GM21528 (cell line): ENCODE results near the gene VARS2.

Source experiments
- ATAC-seq: cut with Tn5 transposase; IDR thresholded peaks from one replicate; pipeline ENCODE4 v1.9.1; 2021; ENCODE audit warnings: mild to moderate bottlenecking, moderate library complexity; ENCODE audit not compliant: unreplicated experiment, low FRiP score

The VARS2 gene

DNA sequence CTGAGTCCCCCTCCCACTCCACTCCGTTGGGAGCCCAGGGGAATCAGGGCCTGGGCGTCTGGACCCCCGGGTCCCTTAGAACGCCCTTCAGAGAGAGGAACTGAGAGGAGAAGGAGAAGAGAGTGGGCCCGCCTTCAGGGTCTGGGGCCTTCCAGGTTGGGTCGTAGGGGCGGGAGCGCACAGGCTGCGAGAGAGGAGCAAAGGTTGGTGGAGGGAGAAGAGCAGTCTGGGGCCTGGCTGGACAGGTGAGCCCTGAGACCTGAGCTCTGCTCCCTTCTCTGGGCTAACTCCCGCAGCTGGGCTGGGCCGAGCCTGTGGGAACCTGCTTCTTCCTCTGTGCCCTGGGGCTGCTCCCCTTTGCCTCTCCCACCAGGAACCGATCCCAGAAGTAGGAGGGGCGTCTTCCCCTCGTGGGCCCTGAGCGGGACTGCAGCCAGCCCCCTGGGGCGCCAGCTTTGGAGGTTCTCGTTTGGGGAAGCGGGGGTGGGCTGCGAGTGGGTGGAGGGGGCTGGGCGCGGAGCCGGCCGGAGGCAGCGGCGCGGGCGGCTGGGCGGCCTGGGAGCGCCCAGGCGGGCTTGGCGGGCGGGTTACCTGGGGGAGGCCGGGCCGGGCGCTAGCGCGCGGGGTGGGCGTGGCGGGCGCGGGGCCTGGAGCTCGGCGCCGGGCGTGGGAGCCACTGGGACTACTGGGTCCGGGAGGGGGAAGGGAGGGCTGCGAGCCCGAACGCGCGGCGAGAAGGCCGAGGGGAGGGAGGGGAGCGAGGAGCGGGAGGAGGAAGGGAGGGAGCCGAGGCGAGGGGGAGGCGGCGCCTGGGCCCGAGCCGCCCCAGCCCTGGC is 30.1 kb upstream of the VARS2 start, which contains the start of gene DDR1:
TSS of gene DDR1 (plus strand) at position 835 of the 836 bp plus-strand sequence. CDS start 4,211 bp downstream, outside the sequence.
- ATAC-seq, result no peak

- no peak for ATAC-seq
Observed at GRCh38 chr6:30884521-30885480, 29.2 kb upstream of the VARS2 start.

DNA sequence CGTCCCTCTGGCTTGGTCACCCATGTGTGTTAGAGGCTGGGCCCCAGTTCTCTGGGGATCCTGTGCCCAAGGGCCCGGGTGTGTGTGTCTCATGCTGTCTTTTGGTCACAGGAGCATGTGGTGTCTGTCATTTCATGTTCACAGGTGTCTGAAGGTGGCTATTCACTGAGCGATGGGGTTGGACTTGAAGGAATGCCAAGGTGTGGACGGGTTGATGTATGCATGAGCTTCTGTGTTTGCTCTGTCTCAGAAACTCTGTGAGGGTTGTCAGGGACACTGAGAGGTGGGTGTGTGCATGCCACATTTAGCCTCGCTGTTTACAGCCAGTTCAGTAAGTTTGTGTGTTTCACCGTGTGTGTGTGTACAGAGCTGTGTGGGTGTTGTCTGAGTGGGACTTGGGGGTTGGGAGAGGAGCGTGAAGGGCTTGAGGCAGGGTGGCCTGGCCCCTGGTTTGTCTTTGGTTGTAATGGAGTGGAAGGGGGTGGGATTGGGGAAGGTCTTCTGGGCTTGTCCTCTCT is 28.5 kb upstream of the VARS2 start:
- ATAC-seq, result no peak

- no peak for ATAC-seq
Observed at GRCh38 chr6:30885999-30886896, 27.8 kb upstream of the VARS2 start.

DNA sequence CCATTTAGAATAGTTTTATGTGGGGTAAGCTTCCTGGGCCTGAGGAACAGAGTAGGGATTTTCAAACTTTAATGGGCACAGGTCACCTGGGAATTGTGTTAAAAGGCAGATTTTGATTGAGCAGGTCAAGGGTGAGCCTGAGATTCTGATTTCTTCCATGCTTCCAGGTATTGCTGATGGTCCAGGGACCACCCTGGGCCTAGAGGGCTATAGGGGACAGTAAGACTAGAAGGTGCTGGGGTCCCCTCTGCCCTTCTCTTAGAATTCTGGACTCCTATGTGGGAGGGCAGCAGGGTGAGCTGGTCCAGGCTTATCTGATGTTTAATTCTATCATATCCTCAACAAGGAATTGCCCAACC is 27.2 kb upstream of the VARS2 start:
- no peak for ATAC-seq

DNA sequence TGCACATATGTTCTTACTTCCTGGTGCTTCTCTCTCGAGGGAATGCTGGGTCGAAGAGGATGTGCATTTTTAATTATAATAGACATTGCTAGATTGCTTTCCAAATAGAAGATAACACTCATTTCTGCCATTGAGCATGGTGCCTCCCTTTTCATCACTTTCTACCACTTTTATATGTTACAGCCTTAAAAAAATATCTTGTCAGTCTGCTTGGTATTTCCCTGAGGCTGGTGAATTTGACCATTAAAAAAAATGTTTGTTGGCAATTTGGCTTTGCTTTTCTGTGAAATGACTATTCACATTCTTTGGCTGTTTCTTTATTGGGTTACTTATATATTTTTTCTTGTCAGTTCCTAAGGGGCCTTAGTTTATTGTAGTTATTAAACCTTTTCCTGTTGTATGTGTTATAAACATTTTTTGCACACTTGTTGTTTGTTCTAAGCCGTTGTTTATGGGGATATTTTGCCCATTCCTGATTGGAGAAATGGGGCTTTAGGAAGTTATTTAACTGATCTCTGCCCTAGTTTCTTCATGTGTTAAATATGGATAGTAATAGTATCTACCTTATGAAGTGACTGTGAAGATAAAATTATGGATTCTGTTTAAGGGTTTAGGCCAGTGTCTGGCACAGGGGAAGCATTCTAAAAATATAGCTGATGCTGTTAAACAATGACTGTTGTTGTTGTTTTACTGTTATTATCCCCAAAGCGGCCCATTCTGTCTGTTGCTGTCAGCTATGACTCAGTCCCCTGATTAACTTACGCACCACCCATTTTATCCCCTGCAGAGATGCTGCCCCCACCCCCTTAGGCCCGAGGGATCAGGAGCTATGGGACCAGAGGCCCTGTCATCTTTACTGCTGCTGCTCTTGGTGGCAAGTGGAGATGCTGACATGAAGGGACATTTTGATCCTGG is 25.9 kb upstream of the VARS2 start:
- no peak for ATAC-seq

DNA sequence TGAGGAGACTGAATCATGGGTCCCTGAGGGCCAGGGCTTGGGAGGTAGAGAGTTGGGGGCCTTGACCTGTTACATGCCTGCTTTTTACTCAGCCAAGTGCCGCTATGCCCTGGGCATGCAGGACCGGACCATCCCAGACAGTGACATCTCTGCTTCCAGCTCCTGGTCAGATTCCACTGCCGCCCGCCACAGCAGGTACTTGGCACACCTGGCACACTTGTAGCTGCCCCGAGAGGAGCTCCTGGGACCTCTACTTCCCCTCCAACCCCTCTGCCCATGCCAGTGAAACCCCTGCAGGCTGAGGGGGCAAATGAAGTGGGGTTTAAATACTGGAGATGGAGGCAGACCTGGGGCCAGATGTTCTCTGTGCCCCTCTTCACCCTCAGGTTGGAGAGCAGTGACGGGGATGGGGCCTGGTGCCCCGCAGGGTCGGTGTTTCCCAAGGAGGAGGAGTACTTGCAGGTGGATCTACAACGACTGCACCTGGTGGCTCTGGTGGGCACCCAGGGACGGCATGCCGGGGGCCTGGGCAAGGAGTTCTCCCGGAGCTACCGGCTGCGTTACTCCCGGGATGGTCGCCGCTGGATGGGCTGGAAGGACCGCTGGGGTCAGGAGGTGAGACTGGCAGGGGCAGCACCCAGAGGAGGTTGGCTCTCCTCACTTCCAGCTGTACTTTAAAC is 25.1 kb upstream of the VARS2 start:
- ATAC-seq, result no peak

GRCh38 chr6:30889496-30889885 is 24.5 kb upstream of the VARS2 start:
- no peak for ATAC-seq

DNA sequence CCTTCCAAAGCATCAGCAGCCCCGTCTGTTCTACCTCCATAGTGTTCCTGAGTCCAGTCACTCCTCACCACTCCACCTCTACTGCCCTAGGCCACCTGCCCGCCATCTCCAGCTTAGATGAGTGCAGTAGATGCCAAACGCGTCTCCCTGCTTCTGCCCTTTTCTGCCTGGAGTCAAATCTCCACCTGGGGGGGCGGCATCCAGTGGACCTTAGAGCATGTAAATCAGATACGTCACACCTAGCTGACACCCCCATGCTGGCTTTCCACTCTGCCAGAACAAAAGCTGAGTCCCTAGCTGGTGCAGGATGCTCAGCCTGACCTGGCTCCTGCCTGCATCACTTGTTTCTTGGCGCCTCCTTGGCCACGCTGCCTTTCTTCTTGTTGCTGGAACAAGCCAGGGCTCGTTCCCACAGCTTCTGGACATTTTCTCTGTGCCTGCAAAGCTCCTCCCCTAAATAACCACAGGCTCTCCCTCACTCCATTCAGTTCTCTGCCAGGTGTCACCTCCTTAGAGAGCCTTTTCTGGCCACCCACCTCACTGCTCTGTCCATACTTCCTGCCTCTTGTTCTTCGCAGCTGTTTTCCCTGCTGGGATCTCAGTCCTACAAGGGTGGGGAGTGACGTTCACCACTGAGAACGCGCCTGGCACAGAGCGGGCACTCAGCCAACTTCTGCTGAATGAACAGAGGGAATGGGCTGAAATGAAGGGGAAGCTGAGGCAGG is 24.0 kb upstream of the VARS2 start:
- ATAC-seq, result no peak

GRCh38 chr6:30890646-30891449 is 23.2 kb upstream of the VARS2 start:
- ATAC-seq, result no peak

- ATAC-seq, result no peak
Observed at GRCh38 chr6:30891450-30891723, 22.7 kb upstream of the VARS2 start.

DNA sequence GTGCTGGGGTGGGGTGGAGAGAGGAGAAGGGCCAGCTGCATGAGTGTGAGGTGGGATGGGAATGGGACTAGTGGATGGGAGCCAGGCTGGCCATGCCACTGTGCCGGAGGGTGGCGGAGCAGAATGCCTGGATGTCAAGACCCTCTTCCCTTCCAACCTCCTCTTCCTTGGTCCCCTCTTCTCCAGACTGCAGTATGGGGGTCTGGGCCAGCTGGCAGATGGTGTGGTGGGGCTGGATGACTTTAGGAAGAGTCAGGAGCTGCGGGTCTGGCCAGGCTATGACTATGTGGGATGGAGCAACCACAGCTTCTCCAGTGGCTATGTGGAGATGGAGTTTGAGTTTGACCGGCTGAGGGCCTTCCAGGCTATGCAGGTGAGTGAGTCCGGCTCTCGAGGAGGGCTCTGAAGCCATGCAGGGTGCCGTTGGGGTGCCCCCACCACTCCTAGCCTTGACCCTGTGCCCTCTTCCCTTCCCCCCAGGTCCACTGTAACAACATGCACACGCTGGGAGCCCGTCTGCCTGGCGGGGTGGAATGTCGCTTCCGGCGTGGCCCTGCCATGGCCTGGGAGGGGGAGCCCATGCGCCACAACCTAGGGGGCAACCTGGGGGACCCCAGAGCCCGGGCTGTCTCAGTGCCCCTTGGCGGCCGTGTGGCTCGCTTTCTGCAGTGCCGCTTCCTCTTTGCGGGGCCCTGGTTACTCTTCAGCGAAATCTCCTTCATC is 22.1 kb upstream of the VARS2 start:
- no peak for ATAC-seq

DNA sequence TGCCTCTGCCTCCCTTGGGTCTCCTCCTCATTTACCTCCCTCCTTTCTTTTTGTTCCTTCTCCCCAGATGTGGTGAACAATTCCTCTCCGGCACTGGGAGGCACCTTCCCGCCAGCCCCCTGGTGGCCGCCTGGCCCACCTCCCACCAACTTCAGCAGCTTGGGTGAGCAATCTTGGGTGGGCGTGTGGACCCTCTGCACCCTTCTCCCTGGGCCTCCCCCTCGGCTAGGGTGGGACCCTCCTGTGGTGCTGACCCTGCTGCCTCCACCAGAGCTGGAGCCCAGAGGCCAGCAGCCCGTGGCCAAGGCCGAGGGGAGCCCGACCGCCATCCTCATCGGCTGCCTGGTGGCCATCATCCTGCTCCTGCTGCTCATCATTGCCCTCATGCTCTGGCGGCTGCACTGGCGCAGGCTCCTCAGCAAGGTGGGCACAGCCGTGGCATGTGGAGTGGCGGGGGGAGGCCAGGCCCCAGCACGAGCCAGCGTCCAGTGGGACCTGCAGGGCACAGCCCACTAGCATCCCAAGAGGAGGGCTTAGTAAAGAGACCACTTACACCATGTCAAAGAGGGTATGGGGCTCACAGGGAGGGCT is 20.9 kb upstream of the VARS2 start:
- no peak for ATAC-seq

DNA sequence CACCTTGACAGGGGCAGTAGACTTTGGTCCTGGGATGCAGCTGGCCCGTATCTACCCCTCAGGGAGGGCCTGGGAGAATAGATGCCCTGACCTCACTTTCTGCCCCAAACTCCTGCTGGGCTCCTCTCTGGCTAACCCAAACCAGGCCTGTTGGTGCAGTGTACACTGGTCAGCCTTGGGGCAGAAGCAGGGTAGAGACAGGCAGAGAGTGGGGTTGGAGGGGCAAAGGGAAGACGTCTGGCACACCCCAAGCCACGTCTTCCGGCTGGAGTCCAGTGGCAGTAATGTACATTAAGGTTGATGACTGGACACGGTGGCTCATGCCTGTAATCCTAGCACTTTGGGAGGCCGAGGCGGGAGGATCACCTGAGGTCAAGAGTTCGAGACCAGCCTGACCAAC is 20.4 kb upstream of the VARS2 start:
- no peak for ATAC-seq

DNA sequence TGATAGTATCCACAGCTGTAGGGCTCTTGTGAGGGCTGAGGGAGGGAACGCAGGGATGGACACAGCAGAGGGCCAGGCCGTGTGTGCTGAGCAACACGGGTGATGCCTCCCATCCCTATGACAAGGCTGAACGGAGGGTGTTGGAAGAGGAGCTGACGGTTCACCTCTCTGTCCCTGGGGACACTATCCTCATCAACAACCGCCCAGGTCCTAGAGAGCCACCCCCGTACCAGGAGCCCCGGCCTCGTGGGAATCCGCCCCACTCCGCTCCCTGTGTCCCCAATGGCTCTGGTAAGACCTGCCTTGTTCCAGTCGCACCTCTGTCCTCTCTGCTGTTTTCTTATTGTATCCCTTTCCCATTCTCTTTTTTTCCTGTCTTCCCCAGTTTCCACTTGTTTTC is 19.7 kb upstream of the VARS2 start:
- no peak for ATAC-seq

DNA sequence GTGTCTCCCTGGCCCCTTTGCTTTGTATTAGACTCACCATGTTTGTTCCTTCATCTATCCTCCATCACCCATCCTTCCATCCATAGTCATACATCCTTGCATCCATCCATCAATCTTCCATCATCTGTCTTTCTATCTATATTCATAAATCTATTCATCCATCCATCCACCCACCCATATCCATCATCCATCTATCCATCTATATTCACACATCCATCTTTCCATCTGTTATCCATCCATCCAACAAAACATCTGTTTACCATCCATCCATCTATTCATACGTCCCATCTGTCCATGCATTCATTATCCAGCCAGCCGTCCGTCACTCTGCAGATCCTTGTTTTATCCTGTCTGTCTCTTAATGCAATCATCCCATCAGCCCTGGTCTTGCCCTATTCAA is 19.1 kb upstream of the VARS2 start:
- no peak for ATAC-seq
